GM18498 (cell line): Measurements from ENCODE around the gene MAGEA11.
"Not testable (repeated sequence)": the region's sequence is repeated elsewhere in the genome, so short reads cannot be mapped to it uniquely, and the experiment has no call there.

ENCODE experiments used
- ATAC-seq: cut with Tn5 transposase; IDR thresholded peaks from one replicate; pipeline ENCODE4 v1.9.1; 2021; ENCODE audit warnings: mild to moderate bottlenecking, moderate library complexity; ENCODE audit not compliant: unreplicated experiment

Gene MAGEA11, protein sequence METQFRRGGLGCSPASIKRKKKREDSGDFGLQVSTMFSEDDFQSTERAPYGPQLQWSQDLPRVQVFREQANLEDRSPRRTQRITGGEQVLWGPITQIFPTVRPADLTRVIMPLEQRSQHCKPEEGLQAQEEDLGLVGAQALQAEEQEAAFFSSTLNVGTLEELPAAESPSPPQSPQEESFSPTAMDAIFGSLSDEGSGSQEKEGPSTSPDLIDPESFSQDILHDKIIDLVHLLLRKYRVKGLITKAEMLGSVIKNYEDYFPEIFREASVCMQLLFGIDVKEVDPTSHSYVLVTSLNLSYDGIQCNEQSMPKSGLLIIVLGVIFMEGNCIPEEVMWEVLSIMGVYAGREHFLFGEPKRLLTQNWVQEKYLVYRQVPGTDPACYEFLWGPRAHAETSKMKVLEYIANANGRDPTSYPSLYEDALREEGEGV

DNA sequence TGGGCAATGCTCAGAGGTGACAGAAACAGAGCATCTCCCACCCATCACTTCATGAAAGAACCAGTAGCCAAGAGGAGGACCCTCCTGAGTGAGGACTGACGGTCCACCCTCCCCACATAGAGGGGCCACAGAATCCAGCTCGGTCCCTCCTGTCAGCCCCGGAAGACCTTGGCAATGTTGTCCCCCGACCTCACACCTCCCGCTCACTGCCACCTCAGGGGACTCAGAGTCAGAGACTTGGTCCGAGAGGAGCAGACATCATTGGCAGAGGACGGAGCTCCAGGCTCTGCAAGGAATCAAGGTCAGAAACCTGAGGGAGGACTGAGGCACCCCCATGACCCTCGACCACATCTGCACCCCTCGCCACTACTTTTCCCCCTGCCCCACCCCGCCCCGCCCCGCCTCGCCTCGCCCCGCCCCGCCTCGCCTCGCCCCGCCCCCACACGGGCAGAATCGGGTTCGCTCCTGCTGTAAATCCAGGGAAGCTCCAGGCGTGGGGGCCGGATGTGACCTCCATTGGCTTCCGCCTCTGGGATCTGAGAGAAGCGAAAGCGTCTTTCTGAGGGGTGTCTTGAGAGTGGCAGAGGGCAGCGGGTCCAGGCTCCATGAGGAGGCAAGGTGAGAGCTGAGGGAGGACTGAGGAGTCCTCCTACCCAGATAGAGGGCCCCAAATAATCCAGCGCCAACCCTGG is at the start of gene MAGEA11:
Gene MAGEA11, plus strand, starts transcription at position 516 of the 692 bp plus-strand sequence. CDS start 1,100 bp downstream, outside the sequence.
- ATAC-seq: no peak

DNA sequence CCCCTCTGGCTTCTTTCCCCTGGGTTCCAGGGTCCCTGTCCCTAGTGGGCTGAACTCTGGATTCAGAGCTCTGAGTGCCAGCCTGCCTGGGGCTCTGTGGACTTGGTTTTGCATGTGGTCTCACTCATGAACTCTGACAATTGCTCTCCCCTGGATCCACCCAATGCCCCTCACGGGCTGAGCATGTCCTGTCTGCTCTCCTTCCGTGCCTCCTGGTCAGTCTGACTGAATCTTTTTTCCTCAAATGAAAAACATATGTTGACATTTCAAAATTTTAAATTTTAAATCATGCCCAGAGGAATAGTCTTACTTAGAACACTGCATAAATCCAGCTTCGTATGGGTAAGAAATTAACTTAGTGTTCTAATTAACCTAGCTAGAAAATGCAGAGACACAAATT is 36.8 kb upstream of the MAGEA11 start:
- not testable (repeated sequence) for ATAC-seq

DNA sequence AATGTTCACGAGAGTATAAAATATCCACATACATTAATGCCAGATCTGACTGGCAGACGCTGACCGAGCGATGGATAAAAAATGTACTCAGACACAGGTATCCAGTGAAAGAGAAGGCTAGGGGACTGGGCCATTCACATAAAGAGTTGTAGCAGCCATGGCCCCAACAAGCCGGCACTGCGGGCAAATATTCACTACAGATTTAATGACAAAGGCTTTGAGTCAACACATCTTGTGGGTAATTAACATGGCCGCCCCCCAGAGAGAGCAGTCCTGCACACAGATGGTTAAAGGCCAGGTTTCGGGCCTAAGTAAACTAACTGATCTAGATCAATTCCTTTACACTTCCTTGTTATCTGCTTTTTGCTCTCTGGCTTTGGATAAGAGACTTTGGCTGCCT is 36.3 kb upstream of the MAGEA11 start:
- not testable (repeated sequence) for ATAC-seq

DNA sequence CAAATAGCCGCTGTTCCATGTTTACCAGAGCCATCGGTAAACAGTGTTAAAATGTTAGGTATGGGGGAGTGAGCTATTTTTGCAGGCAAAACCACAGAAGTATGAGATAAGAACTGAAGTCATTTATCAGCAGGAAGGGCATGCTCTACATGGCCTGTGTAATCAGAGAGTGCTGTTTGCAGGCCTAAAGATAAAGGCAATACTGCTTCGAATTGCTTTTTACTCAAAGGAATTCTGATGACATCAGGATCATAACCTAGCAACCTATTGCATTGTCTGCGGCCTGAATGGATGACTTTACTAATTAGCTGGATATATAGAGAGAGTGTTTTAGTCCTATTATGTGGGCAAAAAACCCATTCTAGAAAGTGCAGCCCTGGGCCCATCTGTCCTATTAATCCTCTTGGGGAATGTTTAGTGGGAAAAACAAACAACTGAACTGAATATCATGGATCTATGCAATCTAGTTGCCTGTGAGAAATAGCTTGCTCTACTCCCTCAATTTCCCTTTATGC is 32.6 kb upstream of the MAGEA11 start:
- not testable (repeated sequence) for ATAC-seq

DNA sequence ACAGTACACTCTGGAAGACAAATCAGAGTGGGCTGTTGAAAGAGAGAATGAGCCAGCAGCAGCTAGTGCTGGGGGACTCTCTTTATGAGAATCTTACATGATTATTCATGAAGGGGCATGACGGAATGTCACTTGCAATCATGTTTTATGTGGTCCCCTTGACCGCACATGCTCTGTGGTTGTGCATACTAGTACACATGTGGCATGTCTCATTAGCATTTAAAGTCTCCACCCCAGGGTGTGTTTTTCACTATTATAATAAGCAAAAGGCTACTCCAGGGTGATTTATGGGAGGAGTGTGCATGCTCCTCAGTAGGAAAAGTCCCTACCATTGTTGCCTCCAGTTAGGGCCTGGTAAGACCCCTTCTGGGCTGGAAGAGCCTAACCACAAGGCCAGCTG is 30.7 kb upstream of the MAGEA11 start:
- ATAC-seq: no peak

DNA sequence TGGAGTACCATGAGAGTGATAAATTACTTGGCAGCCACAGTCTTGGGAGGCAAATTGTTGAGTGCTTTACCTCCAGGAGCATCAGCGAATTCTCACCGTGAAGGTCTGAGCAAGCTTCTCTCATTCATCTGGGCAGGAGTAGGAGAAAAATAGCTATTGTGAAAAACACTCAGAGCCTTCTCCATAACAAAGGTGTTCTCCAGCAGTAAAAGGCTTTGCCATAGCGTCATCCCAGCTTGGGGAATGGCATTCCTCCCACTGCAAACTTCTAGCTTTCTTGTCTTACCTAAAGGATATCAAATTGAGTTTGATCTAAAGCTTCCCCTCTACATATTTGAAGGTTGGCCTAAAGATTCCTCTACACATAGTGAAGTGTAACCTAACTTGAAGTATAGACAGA is 29.8 kb upstream of the MAGEA11 start:
- no peak for ATAC-seq

DNA sequence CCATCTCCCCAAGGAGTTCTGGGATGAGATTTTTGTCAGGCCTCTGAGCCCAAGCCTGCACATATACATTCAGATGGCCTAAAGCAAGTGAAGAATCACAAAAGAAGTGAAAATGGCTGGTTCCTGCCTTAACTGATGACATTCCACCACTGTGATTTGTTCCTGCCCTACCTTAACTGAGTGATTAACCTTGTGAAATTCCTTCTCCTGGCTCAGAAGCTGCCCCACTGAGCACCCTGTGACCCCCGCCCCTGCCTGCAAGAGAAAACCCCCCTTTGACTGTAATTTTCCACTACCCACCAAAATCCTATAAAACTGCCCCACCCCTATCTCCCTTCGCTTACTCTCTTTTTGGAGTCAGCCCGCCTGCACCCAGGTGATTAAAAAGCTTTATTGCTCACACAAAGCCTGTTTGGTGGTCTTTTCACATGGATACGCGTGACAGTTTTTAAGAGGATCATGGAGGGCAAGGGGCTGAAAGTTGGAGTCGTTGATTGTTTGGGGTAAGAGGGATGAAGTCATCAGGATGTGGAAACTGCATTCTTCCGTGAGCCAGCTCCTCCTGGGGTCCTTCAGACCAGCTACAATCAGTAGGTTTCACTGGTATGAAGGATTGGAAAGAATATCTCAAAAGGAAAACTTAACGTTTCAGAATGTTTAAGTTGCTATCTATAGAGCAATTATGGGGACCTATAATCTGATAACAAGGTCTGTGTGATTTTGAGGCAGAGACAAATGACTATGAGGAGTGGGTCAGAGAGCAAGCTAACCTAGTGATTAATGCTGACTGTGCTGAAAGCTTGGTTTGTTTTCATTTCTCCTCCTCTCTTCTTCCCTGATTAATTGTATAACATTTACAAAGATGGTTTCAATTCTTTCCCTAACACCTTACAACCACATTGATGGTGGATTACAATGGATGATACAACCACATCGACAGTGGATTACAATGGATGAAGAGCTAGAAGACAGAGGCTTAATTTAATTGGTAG is 28.6 kb upstream of the MAGEA11 start:
- no peak for ATAC-seq

DNA sequence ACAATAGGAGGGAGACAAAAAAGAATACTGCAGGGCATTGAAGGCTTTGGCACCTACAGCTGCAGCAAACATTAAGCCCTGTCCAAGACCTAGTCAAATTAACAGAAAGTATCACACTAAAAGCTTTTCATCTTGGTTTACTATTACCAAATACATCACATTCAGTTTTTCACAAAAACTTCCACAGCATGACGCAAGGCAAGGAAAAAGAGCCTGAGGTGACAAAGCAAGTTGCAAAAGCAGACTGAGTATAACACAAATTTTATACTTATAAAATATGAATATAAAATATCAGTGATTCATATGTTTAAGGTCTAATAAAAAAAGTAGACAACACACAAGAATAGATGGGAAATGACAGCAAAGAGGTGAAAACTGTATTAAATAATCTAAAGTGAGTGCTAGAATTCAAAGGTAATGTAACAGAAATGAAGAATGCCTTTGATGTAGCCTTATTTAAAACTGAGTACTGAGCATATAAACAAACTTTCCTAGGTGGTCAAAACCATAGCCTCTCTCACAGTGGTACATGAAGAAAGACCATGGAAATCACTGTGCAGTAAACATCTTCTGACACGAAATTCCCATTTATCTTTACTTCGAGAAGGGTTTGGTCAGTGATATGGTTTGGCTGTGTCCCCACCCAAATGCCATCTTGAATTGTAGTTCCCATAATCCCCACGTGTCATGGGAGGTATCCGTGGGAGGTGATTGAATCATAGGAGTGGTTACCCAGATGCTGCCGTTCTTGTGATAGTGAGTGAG is 27.7 kb upstream of the MAGEA11 start:
- no peak for ATAC-seq

DNA sequence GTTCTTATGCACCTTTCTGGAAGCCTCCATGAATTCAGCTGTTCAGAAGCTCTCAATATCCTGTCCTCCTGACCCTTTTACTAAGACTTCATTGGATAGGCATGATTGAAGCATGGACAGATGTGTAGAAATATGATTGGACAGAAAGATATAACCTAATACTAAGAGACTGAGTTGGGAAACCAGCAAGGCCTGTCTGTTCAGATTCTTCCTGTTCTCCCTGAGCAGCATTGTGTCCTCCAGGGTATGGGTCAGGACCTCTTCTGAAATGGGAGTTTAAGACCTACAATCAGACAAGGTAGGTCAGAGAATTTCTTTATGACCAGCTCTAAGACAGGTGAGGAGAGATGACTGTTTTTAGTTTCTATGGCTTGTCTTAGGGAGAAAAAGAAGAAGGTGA is 23.9 kb upstream of the MAGEA11 start:
- no peak for ATAC-seq

DNA sequence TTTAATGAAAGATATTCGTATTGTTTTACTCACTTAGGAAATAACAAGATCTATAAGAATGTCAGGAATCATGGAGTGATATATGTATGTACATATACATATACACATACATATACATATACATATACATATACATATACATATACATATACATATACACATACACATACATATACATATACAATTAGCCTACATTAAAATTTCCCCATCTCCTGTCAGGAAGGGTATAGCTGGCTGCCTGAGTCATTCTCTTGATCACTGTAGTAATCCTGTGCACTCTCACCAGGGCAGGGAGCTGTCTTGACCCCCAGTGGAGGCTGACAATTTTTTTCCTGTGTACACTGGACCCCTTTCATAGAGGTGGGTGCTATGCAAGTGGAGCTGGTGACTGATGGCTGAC is 23.3 kb upstream of the MAGEA11 start:
- ATAC-seq: no peak

DNA sequence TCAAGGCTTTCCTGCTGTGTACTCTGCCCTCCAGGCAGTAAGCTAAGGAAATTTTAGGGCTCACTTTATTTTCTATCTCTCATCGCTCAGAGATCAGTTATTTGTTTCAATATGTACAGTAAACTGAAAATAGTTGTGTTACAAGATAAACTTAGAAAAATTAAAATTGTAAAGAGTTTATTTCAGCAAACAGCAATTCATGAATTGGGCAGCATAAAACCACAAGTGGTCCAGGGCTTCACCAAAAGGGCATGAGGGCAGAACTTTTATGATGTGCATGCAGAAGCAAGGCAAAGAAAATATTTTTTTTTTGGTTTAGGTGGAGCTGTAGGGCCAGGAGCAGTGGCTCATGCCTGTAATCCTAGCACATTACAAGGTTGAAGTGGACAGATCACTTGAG is 20.1 kb upstream of the MAGEA11 start:
- ATAC-seq: no peak

DNA sequence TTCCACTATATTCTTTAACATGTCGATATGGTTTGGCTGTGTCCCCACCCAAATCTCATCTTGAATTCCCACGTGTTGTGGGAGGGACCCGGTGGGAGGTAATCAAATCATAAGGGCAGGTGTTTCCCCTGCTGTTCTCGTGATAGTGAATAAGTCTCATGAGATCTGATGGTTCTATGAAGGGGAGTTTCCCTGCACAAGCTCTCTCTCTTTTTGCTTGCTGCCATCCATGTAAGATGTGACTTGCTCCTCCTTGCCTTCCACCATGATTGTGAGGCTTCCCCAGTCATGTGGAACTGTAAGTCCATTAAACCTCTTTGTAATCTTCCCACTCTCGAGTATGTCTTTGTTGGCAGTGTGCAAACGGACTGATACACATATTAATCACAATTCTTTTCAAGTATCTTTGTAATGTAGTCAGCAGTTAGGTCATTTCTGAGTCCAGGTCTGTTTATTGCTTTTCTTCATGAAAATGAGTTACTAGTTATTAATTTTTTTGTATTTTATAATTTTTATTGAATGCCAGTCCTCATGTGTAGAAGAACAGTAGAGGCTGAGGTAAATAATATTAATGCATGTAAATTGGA is 19.1 kb upstream of the MAGEA11 start:
- ATAC-seq: not testable (repeated sequence)

DNA sequence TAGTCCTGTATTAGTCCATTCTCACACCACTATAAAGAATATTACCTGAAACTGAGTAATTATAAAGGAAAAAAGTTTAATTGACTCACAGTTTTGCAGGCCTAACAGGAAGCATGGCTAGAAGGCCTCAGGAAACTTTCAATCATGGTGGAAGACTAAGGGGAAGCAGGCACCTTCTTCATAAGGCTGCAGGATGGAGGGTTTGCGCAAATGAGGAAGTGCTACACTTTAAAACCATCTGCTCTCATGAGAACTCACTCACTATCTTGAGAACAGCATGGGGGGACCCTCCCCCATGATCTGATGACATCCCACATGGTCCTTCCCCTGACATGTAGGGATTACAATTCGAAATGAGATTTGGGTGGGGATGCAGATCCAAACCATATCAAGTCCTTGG is 12.1 kb upstream of the MAGEA11 start:
- ATAC-seq: no peak

DNA sequence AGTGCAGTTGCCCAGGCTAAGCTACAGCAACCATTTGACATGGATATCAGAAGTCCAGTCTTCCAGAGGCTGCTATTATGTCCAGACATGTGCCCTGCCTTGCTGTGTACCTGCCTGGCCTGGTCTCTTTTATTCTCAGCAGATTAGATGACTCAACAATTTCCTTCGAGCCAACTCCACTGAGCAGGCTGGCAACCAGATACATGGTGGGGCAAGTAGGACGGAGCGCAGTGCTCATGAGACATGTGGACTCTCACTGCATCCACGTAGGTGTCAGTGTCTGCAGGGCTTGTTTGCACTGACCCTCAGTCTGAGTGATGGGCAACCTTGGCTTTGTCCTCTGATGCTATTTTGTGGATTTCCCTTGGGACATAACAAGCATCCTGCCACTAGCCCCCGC is 7.2 kb upstream of the MAGEA11 start:
- ATAC-seq: no peak

DNA sequence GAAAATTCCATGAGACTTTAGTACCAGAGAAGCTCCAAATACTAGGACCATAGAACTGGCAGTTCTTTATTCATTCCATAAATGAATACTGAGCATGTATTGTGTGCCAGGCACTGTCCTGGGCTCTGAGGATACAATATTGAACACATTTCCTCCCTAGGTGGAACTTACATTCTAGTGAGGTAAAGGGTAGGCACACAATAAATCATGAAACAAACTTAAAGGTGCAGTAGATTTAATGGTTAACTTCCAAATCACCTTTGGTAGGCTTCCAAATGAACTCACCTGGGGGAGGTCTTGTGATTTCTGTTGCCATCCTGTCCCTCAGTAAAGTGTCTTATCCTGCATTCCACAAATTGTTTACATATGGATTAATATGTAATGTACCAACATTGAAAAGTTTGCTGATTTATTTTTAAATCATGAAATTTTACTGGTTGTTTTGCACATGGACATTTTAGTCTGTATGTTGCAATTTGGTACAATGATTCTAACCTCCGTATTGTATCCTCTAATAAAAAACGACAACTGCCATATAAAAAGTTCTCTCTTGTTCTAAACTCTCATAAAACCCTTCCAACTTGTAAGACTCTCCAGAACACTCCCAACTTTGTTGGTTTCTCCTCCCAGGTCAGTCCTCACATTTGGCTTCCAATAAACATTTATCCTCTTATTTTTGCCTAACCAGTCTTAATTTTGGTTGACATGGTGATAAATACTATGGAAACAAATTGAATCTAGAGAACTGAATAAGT is 4.5 kb upstream of the MAGEA11 start:
- ATAC-seq: no peak

DNA sequence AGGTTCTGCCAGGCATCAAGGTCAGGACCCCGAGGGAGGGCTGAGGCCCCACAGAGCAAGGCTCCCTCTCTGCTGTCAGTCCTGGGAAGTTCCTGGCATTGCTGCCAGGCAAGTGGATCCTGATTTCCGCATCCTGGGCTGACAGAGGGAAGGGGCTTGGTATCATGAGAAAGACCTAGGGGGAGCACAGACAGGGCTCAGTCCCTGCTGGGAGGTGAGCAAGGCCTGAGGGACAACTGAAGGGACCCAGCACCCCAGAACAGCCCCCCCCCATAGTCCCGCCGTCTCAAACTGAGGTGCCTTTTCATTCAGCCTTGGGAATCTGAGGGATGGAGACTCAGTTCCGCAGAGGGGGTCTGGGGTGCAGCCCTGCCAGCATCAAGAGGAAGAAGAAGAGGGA is 971 bp downstream of the MAGEA11 start:
- no peak for ATAC-seq

DNA sequence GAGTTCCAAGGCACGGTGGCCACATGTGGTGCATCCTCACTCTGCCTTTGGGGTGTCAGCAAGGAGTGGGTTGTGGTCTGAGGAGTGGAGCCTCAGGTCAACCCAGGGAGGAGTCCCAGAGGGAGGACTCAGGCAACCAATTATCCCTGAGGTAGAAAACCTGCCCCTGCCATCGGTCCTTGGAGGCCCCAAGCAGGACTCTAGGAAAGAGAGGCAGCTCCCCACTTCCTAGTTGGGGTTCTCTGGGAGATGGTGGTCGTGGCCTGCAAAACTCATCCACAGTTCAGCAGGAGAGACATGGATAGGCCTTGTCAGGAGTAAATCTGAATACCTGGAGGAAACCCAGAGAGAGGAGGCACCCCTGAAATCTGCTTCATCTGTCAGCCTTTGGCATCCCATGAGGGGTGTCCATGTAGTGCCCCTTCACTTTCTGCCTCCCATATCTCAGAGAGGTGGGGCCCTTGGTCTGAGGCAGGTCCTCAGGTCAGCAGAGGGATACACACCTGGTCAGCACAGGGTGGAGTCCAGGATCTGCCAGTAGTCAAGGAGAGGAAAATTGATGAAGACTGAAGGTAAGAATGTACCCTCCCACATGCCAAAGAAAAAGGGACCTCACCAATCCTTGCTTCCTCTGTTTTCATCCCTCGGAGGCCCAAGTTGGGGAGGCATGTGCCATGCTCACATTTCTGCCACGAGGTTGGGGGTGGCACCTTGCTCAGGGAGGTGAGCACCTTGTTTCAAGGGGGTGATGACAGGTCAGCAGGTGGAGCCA is 1.6 kb downstream of the MAGEA11 start:
- no peak for ATAC-seq

DNA sequence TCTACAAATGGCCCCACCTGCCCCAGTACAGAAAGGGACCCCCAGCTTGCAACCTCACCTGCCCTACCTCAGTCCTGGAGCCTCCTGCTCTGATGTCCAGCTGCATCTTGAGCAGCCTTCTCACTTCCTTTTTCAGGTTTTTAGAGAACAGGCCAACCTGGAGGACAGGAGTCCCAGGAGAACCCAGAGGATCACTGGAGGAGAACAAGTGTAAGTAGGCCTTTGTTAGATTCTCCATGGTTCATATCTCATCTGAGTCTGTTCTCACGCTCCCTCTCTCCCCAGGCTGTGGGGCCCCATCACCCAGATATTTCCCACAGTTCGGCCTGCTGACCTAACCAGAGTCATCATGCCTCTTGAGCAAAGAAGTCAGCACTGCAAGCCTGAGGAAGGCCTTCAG is 3.6 kb downstream of the MAGEA11 start:
- ATAC-seq: no peak
